HCT116 (cell line): ENCODE measurements around the gene NINJ2.

ENCODE experiments used
- ATF3 ChIP-seq: IDR thresholded peaks from 2 replicates; pipeline ENCODE4 v1.6.1; 2012
- CEBPB ChIP-seq: IDR thresholded peaks from 2 replicates; pipeline ENCODE4 v1.6.1; 2012; ENCODE audit warnings: low read depth
- ELF1 ChIP-seq: IDR thresholded peaks from 2 replicates; pipeline ENCODE4 v1.6.1; 2012; ENCODE audit warnings: low read depth, borderline replicate concordance
- EZH2 ChIP-seq: fragments of 200-600 bp; sonication (generic); IDR thresholded peaks from 2 replicates; pipeline ENCODE4 v1.6.1; 2017; ENCODE audit warnings: antibody characterized with exemption, mixed run types
- EZH2phosphoT487 ChIP-seq: fragments of 200-600 bp; IDR thresholded peaks from 2 replicates; pipeline ENCODE4 v1.6.1; 2018; ENCODE audit warnings: antibody characterized with exemption, borderline replicate concordance
- POLR2A ChIP-seq: IDR thresholded peaks from 2 replicates; pipeline ENCODE4 v1.7.0; 2011; ENCODE audit warnings: borderline replicate concordance; ENCODE audit not compliant: insufficient read depth, insufficient read length; ENCODE audit errors: extremely low read depth
- POLR2AphosphoS5 ChIP-seq: IDR thresholded peaks from 2 replicates; pipeline ENCODE4 v1.6.1; 2011; ENCODE audit warnings: mild to moderate bottlenecking, low read depth, low read length, moderate library complexity
- RAD21 ChIP-seq: IDR thresholded peaks from 2 replicates; pipeline ENCODE4 v1.6.1; 2012; ENCODE audit warnings: low read depth, mild to moderate bottlenecking
- SP1 ChIP-seq: IDR thresholded peaks from 2 replicates; pipeline ENCODE4 v1.6.1; 2012; ENCODE audit warnings: low read depth
- SRF ChIP-seq: IDR thresholded peaks from 2 replicates; pipeline ENCODE4 v1.6.1; 2012; ENCODE audit warnings: low read depth
- TCF7L2 ChIP-seq: IDR thresholded peaks from 2 replicates; pipeline ENCODE4 v1.7.0; 2011; ENCODE audit warnings: borderline replicate concordance, inconsistent platforms; ENCODE audit not compliant: insufficient read depth, insufficient read length; ENCODE audit errors: extremely low read depth
- TF ChIP-seq, protein P1 (sequence below): IDR thresholded peaks from 2 replicates; pipeline ENCODE4 v1.6.1; 2012
- TF ChIP-seq, protein P2 (sequence below), 3 experiments: fragments of 200-600 bp in 1 of 3; sonication (generic) in 1 of 3; IDR thresholded peaks in 2 of 3; conservative IDR thresholded peaks in 1 of 3; 2 replicates each; pipeline ENCODE4 v1.5.1; 2012 to 2017; ENCODE audit warnings: low read depth in 2 of 3, low read length in 2 of 3, antibody characterized with exemption in 1 of 3, borderline replicate concordance in 1 of 3, control low read depth in 1 of 3, mild to moderate bottlenecking in 1 of 3, mixed read lengths in 1 of 3, mixed run types in 1 of 3, moderate library complexity in 1 of 3; ENCODE audit not compliant: insufficient read depth in 1 of 3
- TF ChIP-seq, protein P3 (sequence below): IDR thresholded peaks from 2 replicates; pipeline ENCODE4 v1.6.1; 2012; ENCODE audit warnings: low read depth

DNA sequence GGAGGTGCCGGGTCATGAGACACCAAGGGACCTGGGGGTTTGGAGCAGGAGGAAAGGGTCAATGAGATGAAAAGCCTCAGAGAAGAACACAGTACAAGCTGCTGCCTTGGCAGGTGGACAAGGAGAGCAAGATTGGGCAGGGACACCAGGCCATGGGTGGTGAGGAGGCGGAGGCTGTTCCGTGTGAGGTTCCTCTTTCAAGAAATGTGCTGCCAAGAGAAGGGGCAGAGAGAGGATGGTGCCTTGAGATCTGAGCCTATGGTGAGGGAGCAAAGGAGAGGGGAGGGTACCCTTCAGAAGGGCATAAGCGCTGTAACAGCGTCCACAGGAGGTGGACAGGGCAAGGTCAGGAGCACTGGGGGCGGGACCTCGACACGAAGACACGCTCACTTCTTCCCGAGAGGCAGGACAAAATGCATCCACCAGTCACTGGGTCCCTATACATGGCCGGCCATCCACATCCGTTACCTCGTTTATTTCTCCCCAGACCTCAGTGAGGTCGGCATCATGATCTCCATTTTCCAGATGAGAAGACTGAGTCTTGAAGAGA, 103.3 kb downstream of the NINJ2 start:
- TF ChIP-seq, protein P1, sequence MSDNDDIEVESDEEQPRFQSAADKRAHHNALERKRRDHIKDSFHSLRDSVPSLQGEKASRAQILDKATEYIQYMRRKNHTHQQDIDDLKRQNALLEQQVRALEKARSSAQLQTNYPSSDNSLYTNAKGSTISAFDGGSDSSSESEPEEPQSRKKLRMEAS, result no peak
- no peak for TF ChIP-seq ATF3
- TF ChIP-seq, protein P2, sequence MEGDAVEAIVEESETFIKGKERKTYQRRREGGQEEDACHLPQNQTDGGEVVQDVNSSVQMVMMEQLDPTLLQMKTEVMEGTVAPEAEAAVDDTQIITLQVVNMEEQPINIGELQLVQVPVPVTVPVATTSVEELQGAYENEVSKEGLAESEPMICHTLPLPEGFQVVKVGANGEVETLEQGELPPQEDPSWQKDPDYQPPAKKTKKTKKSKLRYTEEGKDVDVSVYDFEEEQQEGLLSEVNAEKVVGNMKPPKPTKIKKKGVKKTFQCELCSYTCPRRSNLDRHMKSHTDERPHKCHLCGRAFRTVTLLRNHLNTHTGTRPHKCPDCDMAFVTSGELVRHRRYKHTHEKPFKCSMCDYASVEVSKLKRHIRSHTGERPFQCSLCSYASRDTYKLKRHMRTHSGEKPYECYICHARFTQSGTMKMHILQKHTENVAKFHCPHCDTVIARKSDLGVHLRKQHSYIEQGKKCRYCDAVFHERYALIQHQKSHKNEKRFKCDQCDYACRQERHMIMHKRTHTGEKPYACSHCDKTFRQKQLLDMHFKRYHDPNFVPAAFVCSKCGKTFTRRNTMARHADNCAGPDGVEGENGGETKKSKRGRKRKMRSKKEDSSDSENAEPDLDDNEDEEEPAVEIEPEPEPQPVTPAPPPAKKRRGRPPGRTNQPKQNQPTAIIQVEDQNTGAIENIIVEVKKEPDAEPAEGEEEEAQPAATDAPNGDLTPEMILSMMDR (IDR thresholded peaks at IDR 0.05 in 2 of 3, conservative IDR thresholded peaks at IDR 0.05 in 1 of 3; ENCODE audit: borderline replicate concordance in 1 of 3, insufficient read depth in 1 of 3, low read depth in 2 of 3, low read length in 2 of 3), result no peak
- no peak for TF ChIP-seq POLR2AphosphoS5
- TF ChIP-seq EZH2, result no peak
- TF ChIP-seq, protein P3, sequence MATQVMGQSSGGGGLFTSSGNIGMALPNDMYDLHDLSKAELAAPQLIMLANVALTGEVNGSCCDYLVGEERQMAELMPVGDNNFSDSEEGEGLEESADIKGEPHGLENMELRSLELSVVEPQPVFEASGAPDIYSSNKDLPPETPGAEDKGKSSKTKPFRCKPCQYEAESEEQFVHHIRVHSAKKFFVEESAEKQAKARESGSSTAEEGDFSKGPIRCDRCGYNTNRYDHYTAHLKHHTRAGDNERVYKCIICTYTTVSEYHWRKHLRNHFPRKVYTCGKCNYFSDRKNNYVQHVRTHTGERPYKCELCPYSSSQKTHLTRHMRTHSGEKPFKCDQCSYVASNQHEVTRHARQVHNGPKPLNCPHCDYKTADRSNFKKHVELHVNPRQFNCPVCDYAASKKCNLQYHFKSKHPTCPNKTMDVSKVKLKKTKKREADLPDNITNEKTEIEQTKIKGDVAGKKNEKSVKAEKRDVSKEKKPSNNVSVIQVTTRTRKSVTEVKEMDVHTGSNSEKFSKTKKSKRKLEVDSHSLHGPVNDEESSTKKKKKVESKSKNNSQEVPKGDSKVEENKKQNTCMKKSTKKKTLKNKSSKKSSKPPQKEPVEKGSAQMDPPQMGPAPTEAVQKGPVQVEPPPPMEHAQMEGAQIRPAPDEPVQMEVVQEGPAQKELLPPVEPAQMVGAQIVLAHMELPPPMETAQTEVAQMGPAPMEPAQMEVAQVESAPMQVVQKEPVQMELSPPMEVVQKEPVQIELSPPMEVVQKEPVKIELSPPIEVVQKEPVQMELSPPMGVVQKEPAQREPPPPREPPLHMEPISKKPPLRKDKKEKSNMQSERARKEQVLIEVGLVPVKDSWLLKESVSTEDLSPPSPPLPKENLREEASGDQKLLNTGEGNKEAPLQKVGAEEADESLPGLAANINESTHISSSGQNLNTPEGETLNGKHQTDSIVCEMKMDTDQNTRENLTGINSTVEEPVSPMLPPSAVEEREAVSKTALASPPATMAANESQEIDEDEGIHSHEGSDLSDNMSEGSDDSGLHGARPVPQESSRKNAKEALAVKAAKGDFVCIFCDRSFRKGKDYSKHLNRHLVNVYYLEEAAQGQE, result no peak
- TF ChIP-seq SP1, result no peak
- TF ChIP-seq EZH2phosphoT487, result no peak
- no peak for TF ChIP-seq POLR2A
- TF ChIP-seq CEBPB, result no peak
- TF ChIP-seq TCF7L2, result no peak
- TF ChIP-seq RAD21, result no peak
- TF ChIP-seq SRF, result no peak
- no peak for TF ChIP-seq ELF1
